ENCODE results near the gene CTIF. TPM values are rescaled to one million over a fixed set of nuclear protein-coding genes. Genes with fewer than 3 reads are reported as not detected.

The CTIF gene
- total RNA-seq, 2 experiments from 2014 or later = 3.2 to 3.5 TPM

- H3K36me3 Mint-ChIP-seq (ENCODE audit: low read depth) = no peaks in the 10 kb centered on the region
- no peak for TF ChIP-seq CTCF (IDR thresholded peaks at IDR 0.05)
- POLR2A ChIA-PET = no interaction called here
- ATAC-seq (no peak), DNase-seq (no peak)
- CTCF ChIA-PET = no interaction called here
- no peaks in the 10 kb centered on the region for H3K4me1 Mint-ChIP-seq (ENCODE audit: low read depth)
- H3K27ac Mint-ChIP-seq = no peak overlapping the region
- no peak overlapping the region for H3K4me3 Mint-ChIP-seq
- intact Hi-C loops (cut with micrococcal nuclease) = no loop called here
- no peaks in the 10 kb centered on the region for H3K9me3 Mint-ChIP-seq
- no peaks in the 10 kb centered on the region for H3K27me3 Mint-ChIP-seq
Measured at GRCh38 chr18:48720655-48721025, 181.8 kb downstream of the CTIF start.

- intact Hi-C loops (cut with micrococcal nuclease) = no loop called here
- Mint-ChIP-seq H3K27ac (no peak overlapping the region), H3K4me3 (no peak overlapping the region), H3K36me3 (ENCODE audit: low read depth) (no peaks in the 10 kb centered on the region), H3K27me3 (no peaks in the 10 kb centered on the region), H3K4me1 (ENCODE audit: low read depth) (no peaks in the 10 kb centered on the region), H3K9me3 (no peaks in the 10 kb centered on the region)
- no peak for TF ChIP-seq CTCF (IDR thresholded peaks at IDR 0.05)
- ChIA-PET POLR2A (interaction anchor here (0.6 kb wide), 1 partner anchor 1120 kb away, joined by 3 read pairs; no protein-coding TSS in a partner anchor), CTCF (no interaction called here)
- no peak for ATAC-seq
- DNase-seq = no peak
Measured at GRCh38 chr18:48721312-48721711, 182.5 kb downstream of the CTIF start.

- CTCF ChIA-PET = no interaction called here
- POLR2A ChIA-PET = no interaction called here
- Mint-ChIP-seq H3K9me3 (peaks cover 4% of the 10 kb centered on the region), H3K4me3 (no peak overlapping the region), H3K27me3 (no peaks in the 10 kb centered on the region), H3K36me3 (ENCODE audit: low read depth) (no peaks in the 10 kb centered on the region), H3K4me1 (ENCODE audit: low read depth) (peaks cover 7% of the 10 kb centered on the region), H3K27ac (no peak overlapping the region)
- intact Hi-C loops (cut with micrococcal nuclease) = no loop called here
- DNase-seq (no peak), ATAC-seq (no peak)
- TF ChIP-seq CTCF (IDR thresholded peaks at IDR 0.05) = no peak
Measured at GRCh38 chr18:48723016-48723415, 184.2 kb downstream of the CTIF start.

- no peaks in the 10 kb centered on the region for H3K36me3 Mint-ChIP-seq (ENCODE audit: low read depth)
- ATAC-seq (no peak), DNase-seq (no peak)
- TF ChIP-seq CTCF (IDR thresholded peaks at IDR 0.05) = no peak
- ChIA-PET POLR2A (no interaction called here), CTCF (no interaction called here)
- no peak overlapping the region for H3K4me3 Mint-ChIP-seq
- peaks cover 8% of the 10 kb centered on the region for H3K9me3 Mint-ChIP-seq
- no peaks in the 10 kb centered on the region for H3K27me3 Mint-ChIP-seq
- peaks cover 7% of the 10 kb centered on the region for H3K4me1 Mint-ChIP-seq (ENCODE audit: low read depth)
- intact Hi-C loops (cut with micrococcal nuclease) = no loop called here
- H3K27ac Mint-ChIP-seq = no peak overlapping the region
Measured at GRCh38 chr18:48723837-48724236, 185.0 kb downstream of the CTIF start.

GRCh38 chr18:48724442-48724841, 185.6 kb downstream of the CTIF start:
- Mint-ChIP-seq H3K36me3 (ENCODE audit: low read depth) (no peaks in the 10 kb centered on the region), H3K27me3 (no peaks in the 10 kb centered on the region), H3K27ac (no peak overlapping the region), H3K4me3 (no peak overlapping the region), H3K9me3 (peaks cover 8% of the 10 kb centered on the region), H3K4me1 (ENCODE audit: low read depth) (peaks cover 7% of the 10 kb centered on the region)
- POLR2A ChIA-PET = no interaction called here
- DNase-seq (no peak), ATAC-seq (no peak)
- TF ChIP-seq CTCF (IDR thresholded peaks at IDR 0.05) = no peak
- CTCF ChIA-PET = no interaction called here
- intact Hi-C loops (cut with micrococcal nuclease) = no loop called here
